ENCODE results near the gene TNFRSF8. TPM values are rescaled to one million over a fixed set of nuclear protein-coding genes. Genes with fewer than 3 reads are reported as not detected.

The TNFRSF8 gene
- total and polyA plus RNA-seq, 2 of the 4 experiments (the other 2 are of a cell fraction): under 0.01 to 0.31 TPM

- Histone ChIP-seq H3K27me3 (ENCODE audit: control insufficient read depth, insufficient read depth, low read length) (no peaks in the 10 kb centered on the region), H3K9ac (ENCODE audit: low read depth, low read length) (no peak overlapping the region), H3K4me3 (ENCODE audit: insufficient read depth, low read depth, low read length) (no peak overlapping the region), H3K4ac (ENCODE audit: low read depth, low read length) (peak overlapping the region; percentile 93), H3K56ac (ENCODE audit: extremely low read depth, insufficient read depth, low read length) (no peak overlapping the region), H3K4me1 (ENCODE audit: control insufficient read depth, insufficient read depth, low read length) (peaks cover 36% of the 10 kb centered on the region), H2BK5ac (ENCODE audit: low read depth, low read length, poor library complexity, severe bottlenecking) (peak overlapping the region; percentile 64), H2AK9ac (replicated peaks; ENCODE audit: low read depth, low read length, poor library complexity) (peak overlapping the region; percentile 83), H2BK20ac (ENCODE audit: low read depth, low read length) (peak overlapping the region; percentile 85; the same call in 1 of the 2 replicates), H4K5ac (ENCODE audit: low read depth, low read length) (peak overlapping the region; percentile 44), H3K23ac (ENCODE audit: low read depth, low read length) (no peak overlapping the region), H2BK120ac (ENCODE audit: low read depth, low read length) (peak overlapping the region; percentile 69), H2AFZ (replicated peaks; ENCODE audit: low read length, poor library complexity) (peak overlapping the region; percentile 85), H3K36me3 (ENCODE audit: control insufficient read depth, insufficient read depth, low read length) (no peaks in the 10 kb centered on the region), H4K8ac (ENCODE audit: low read depth in 2 of 2, low read length in 2 of 2) (peak overlapping the region; percentile 68 to 85), H4K91ac (ENCODE audit: insufficient read depth, low read depth, low read length) (peak overlapping the region; percentile 80; the same call in 1 of the 2 replicates), H4K20me1 (ENCODE audit: insufficient read depth, low read length) (no peaks in the 10 kb centered on the region), H2AK5ac (ENCODE audit: low read depth, low read length) (peak overlapping the region; percentile 96), H2BK15ac (ENCODE audit: low read depth, low read length) (peak overlapping the region; percentile 83; the same call in 2 of the 3 replicates), H3K18ac (ENCODE audit: low read depth, low read length) (peak overlapping the region; percentile 52; the same call in 1 of the 2 replicates), H3K14ac (replicated peaks; ENCODE audit: low read depth, low read length) (peak overlapping the region; percentile 51; the same call in 1 of the 2 replicates), H3K27ac (ENCODE audit: insufficient read depth, low read length) (peak overlapping the region; percentile 34; the same call in 1 of the 2 replicates), H3K9me1 (ENCODE audit: insufficient read depth, low read length) (peaks cover 11% of the 10 kb centered on the region), H3K79me1 (ENCODE audit: low read depth in 1 of 2, low read length in 2 of 2) (peaks cover 0 to 13% of the 10 kb centered on the region in 2 experiments; a peak in 1 of 4 replicates), H3K4me2 (ENCODE audit: low read depth, low read length) (no peak overlapping the region), H3K9me3 (ENCODE audit: control insufficient read depth, insufficient read depth, low read length) (no peaks in the 10 kb centered on the region)
- WGBS, 2 experiments (ENCODE audit: extremely low coverage in 2 of 2, insufficient read length in 1 of 2): 29% methylated on average over 7 of the region's 17 CpGs; no CpG with 5 or more reads in 1 of the 2 experiments
- POLR2A ChIA-PET (ENCODE audit: unreplicated experiment): no interaction called here
- intact Hi-C loops (cut with micrococcal nuclease) (no loop called here), dilution Hi-C loops (cut with HindIII; ENCODE audit: low sequenced_read_pairs, unreplicated experiment) (no loop called here), in situ Hi-C loops (cut with MboI; ENCODE audit: low sequenced_read_pairs) (no loop called here)
- CTCF ChIA-PET: interaction anchor here (1.1 kb wide), 1 partner anchor 55 kb away, joined by 3 read pairs; no protein-coding TSS in a partner anchor
- no TSS peak for BruUV-seq (replicated peaks)
- no peak for TF ChIP-seq POLR2A (IDR thresholded peaks at IDR 0.05; ENCODE audit: low read depth, low read length)
- TF ChIP-seq BHLHE40 (IDR thresholded peaks at IDR 0.05; ENCODE audit: low read depth, low read length): peak; percentile 70
- TF ChIP-seq FOS (IDR thresholded peaks at IDR 0.05; ENCODE audit: low read depth, low read length): peak; percentile 67
- no peak for TF ChIP-seq RCOR1 (IDR thresholded peaks at IDR 0.05; ENCODE audit: insufficient replicate concordance, low read length)
- TF ChIP-seq MXI1 (IDR thresholded peaks at IDR 0.05; ENCODE audit: borderline replicate concordance, low read depth, low read length): no peak
- peak; percentile 74 for TF ChIP-seq MAZ (IDR thresholded peaks at IDR 0.05; ENCODE audit: borderline replicate concordance, low read depth, low read length)
- no peak for TF ChIP-seq MAFK (IDR thresholded peaks at IDR 0.05; ENCODE audit: low read depth, low read length)
- peak; percentile 60 for TF ChIP-seq CEBPB (IDR thresholded peaks at IDR 0.05; ENCODE audit: low read depth, low read length)
- peak; percentile 48 for ATAC-seq (ENCODE audit: low read depth)
- DNase-seq: peak; percentile 88
Observed at GRCh38 chr1:12179111-12179519, 116.0 kb downstream of the TNFRSF8 start.

Measured in IMR-90 (cell line).